NT2/D1 (cell line): ENCODE measurements around the gene ALG9.

Source experiments
- DNase-seq: peaks from one replicate; pipeline ENCODE4 v3.0.0-alpha.2; 2011; ENCODE audit warnings: low read depth, low spot score
- H3K27me3 ChIP-seq: 2 replicates; pipeline ENCODE4 v1.6.0; 2011; ENCODE audit warnings: mild to moderate bottlenecking; ENCODE audit not compliant: insufficient read length, insufficient read depth
- H3K36me3 ChIP-seq: 2 replicates; pipeline ENCODE4 v1.6.1; 2011; ENCODE audit warnings: mild to moderate bottlenecking, low read length, mixed read lengths; ENCODE audit not compliant: insufficient read depth, insufficient read length
- H3K4me1 ChIP-seq: 2 replicates; pipeline ENCODE4 v1.5.1; 2011; ENCODE audit not compliant: insufficient read depth, insufficient read length
- H3K4me3 ChIP-seq: 2 replicates; pipeline ENCODE4 v1.5.1; 2011; ENCODE audit warnings: low read depth; ENCODE audit not compliant: insufficient read length
- H3K9ac ChIP-seq: 2 replicates; pipeline ENCODE4 v1.6.0; 2011; ENCODE audit warnings: low read depth; ENCODE audit not compliant: insufficient read length
- H3K9me3 ChIP-seq: 2 replicates; pipeline ENCODE4 v1.5.1; 2011; ENCODE audit warnings: mild to moderate bottlenecking, low read length; ENCODE audit not compliant: insufficient read depth
- SUZ12 ChIP-seq: IDR thresholded peaks from 2 replicates; pipeline ENCODE4 v1.6.1; 2011; ENCODE audit not compliant: insufficient read length, insufficient read depth; ENCODE audit errors: extremely low read depth
- YY1 ChIP-seq: IDR thresholded peaks from 2 replicates; pipeline ENCODE4 v1.6.1; 2011; ENCODE audit not compliant: insufficient read length, insufficient read depth
- ZNF274 ChIP-seq: IDR thresholded peaks from 2 replicates; pipeline ENCODE4 v1.6.1; 2011; ENCODE audit warnings: mild to moderate bottlenecking, low read depth, low read length

The ALG9 gene

GRCh38 chr11:111736621-111737443 lies 134.5 kb downstream of the ALG9 start:
- Histone ChIP-seq H3K4me1 (peaks cover 23% of the 10 kb centered on the region), H3K9ac (peak overlapping the region; percentile 32), H3K36me3 (peaks cover 22% of the 10 kb centered on the region), H3K9me3 (no peaks in the 10 kb centered on the region), H3K27me3 (no peaks in the 10 kb centered on the region), H3K4me3 (no peak overlapping the region)
- TF ChIP-seq ZNF274: no peak
- TF ChIP-seq YY1: no peak
- no peak for TF ChIP-seq SUZ12
- DNase-seq: no peak
